Vagina (tissue), 2 donors: Measurements from ENCODE around the gene IL20RB.

Experiments used
- CTCF ChIP-seq, 3 experiments: fragments of 450-650 bp in 2 of 3; fragments of 200-600 bp in 1 of 3; sonication (generic) in 1 of 3; IDR thresholded peaks; one replicate each; pipeline ENCODE4 v1.5.1; 2017 to 2019; ENCODE audit warnings: antibody characterized with exemption in 3 of 3, mild to moderate bottlenecking in 2 of 3, moderate library complexity in 2 of 3
- POLR2AphosphoS5 ChIP-seq, 2 donors: sonication (generic); formaldehyde crosslinking; IDR thresholded peaks; one replicate each; pipeline ENCODE4 v1.9.0; 2017; ENCODE audit warnings: antibody characterized with exemption in 2 of 2, mild to moderate bottlenecking in 2 of 2, low read depth in 1 of 2; ENCODE audit not compliant: insufficient read depth in 1 of 2

- no peak for TF ChIP-seq CTCF (IDR thresholded peaks at IDR 0.05)
- no peak for TF ChIP-seq POLR2AphosphoS5 (IDR thresholded peaks at IDR 0.05; ENCODE audit: insufficient read depth in 1 of 2, low read depth in 1 of 2)
Measured at GRCh38 chr3:137041686-137042085, 83.9 kb downstream of the IL20RB start.
